HG02973 (cell line): ENCODE measurements around the gene ZNF473.
"Not testable (repeated sequence)": the region's sequence is repeated elsewhere in the genome, so short reads cannot be mapped to it uniquely, and the experiment has no call there.

Source experiments
- ATAC-seq: cut with Tn5 transposase; IDR thresholded peaks from one replicate; pipeline ENCODE4 v1.9.1; 2021; ENCODE audit warnings: moderate library complexity; ENCODE audit not compliant: unreplicated experiment

Gene ZNF473

DNA sequence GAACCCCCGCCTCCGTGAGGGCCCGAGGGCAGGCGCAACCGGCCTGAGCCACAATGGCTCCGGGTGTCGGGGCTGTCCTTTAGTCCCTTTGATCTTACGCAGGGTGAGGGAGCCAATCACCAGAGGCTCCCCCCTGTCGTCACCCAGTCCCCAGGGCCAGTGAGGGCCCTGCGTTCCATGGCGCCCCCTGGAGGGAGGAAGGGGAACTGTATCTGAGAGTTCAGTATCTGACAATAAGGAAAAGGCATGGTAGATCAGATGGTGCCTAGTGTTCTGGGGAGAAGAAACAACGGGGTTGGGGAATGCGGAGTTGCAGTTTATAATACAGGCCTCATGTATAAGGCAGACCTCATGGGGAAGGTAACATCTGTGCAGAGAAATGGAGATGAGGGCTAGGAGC lies 72.1 kb downstream of the ZNF473 start:
- not testable (repeated sequence) for ATAC-seq

DNA sequence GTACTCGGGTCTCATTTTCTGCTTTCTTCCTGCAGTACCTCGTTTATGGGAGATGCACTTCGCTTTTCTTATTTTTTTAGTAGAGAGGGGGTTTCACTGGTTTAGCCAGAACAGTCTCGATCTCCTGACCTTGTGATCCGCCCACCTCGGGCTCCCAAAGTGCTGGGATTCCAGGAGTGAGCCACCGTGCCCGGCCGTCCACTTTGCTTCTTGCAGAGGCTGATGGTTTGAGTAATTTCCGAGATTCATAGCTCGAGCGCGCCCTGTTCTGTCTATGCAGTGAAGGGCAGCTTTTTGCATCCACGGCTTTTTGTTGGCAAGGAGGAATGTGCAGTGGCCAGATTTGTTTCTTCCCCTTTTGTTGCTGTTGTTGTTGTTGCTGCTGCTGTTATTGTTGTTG lies 73.1 kb downstream of the ZNF473 start:
- ATAC-seq: not testable (repeated sequence)

DNA sequence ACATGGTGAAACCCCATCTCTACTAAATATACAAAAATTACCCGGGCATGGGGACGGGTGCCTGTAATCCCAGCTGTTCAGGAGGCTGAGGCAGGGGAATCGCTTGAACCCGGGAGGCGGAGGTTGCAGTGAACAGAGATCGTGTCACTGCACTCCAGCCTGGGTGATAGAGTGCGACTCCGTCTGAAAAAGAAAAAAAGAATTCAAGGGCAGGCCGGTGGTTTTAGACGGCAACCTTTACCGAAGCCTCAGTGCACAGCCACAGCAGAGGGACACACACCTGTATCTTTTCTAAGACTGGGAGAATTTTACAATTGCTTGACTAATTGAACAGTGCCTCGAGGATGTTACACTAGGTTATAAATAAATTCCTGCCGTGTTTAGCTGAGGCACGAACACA lies 73.9 kb downstream of the ZNF473 start:
- ATAC-seq: not testable (repeated sequence)

DNA sequence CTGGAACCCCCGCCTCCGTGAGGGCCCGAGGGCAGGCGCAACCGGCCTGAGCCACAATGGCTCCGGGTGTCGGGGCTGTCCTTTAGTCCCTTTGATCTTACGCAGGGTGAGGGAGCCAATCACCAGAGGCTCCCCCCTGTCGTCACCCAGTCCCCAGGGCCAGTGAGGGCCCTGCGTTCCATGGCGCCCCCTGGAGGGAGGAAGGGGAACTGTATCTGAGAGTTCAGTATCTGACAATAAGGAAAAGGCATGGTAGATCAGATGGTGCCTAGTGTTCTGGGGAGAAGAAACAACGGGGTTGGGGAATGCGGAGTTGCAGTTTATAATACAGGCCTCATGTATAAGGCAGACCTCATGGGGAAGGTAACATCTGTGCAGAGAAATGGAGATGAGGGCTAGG lies 75.1 kb downstream of the ZNF473 start:
- not testable (repeated sequence) for ATAC-seq
